IPS DF 6.9 (cell line): ENCODE measurements around the gene AJAP1.
"Not testable (repeated sequence)": the region's sequence is repeated elsewhere in the genome, so short reads cannot be mapped to it uniquely, and the experiment has no call there.

ENCODE experiments used
- DNase-seq: peaks from one replicate; pipeline ENCODE4 v3.0.0-alpha.2; 2013; ENCODE audit warnings: low read depth, low spot score
- H3K27ac ChIP-seq: one replicate; pipeline ENCODE4 v1.5.1; 2013; ENCODE audit warnings: low read length, control low read depth
- H3K27me3 ChIP-seq: 2 replicates; pipeline ENCODE4 v1.6.1; 2013; ENCODE audit warnings: mild to moderate bottlenecking, low read length; ENCODE audit not compliant: control insufficient read depth, insufficient read depth
- H3K36me3 ChIP-seq: 2 replicates; pipeline ENCODE4 v1.6.1; 2013; ENCODE audit warnings: low read length; ENCODE audit not compliant: control insufficient read depth, insufficient read depth
- H3K4me1 ChIP-seq: 2 replicates; pipeline ENCODE4 v1.6.1; 2013; ENCODE audit warnings: low read length; ENCODE audit not compliant: control insufficient read depth, insufficient read depth
- H3K4me3 ChIP-seq: 2 replicates; pipeline ENCODE4 v1.5.1; 2013; ENCODE audit warnings: mild to moderate bottlenecking, low read length
- H3K9me3 ChIP-seq: 2 replicates; pipeline ENCODE4 v1.6.1; 2013; ENCODE audit warnings: low read length, inconsistent platforms; ENCODE audit not compliant: control insufficient read depth, insufficient read depth
- WGBS: extraction: QIAGEN DNeasy Blood & Tissue Kit; methylation state at CpG from one replicate; pipeline ENCODE4 v1.1.7; 2013; ENCODE audit warnings: mixed read lengths, missing lambda C conversion rate; ENCODE audit not compliant: insufficient read length, insufficient coverage; 5-methylcytosine and 5-hydroxymethylcytosine counted together

AJAP1 gene

GRCh38 chr1:4657960-4658541 lies 3.6 kb downstream of the AJAP1 start:
- no CpG with 5 or more reads among the region's 24 CpGs for WGBS
- H3K27me3 ChIP-seq: peaks cover 16% of the 10 kb centered on the region
- H3K9me3 ChIP-seq: peaks cover 1% of the 10 kb centered on the region
- no peak overlapping the region for H3K4me3 ChIP-seq
- no peak overlapping the region for H3K27ac ChIP-seq
- peaks cover 2% of the 10 kb centered on the region; the same call in 1 of the 2 replicates for H3K4me1 ChIP-seq
- no peak for DNase-seq
- H3K36me3 ChIP-seq: no peaks in the 10 kb centered on the region

GRCh38 chr1:4658643-4659628 lies 4.5 kb downstream of the AJAP1 start:
- WGBS: no CpG with 5 or more reads among the region's 16 CpGs
- no peak for DNase-seq
- H3K36me3 ChIP-seq: no peaks in the 10 kb centered on the region
- peaks cover 2% of the 10 kb centered on the region; the same call in 1 of the 2 replicates for H3K4me1 ChIP-seq
- H3K9me3 ChIP-seq: peaks cover 3% of the 10 kb centered on the region
- peaks cover 10% of the 10 kb centered on the region for H3K27me3 ChIP-seq
- H3K27ac ChIP-seq: no peak overlapping the region
- no peak overlapping the region for H3K4me3 ChIP-seq

GRCh38 chr1:4660917-4661594 lies 6.6 kb downstream of the AJAP1 start:
- peaks cover 2% of the 10 kb centered on the region; the same call in 1 of the 2 replicates for H3K4me1 ChIP-seq
- WGBS: no CpG with 5 or more reads among the region's 4 CpGs
- H3K27ac ChIP-seq: no peak overlapping the region
- no peak overlapping the region for H3K4me3 ChIP-seq
- H3K9me3 ChIP-seq: peaks cover 3% of the 10 kb centered on the region
- H3K27me3 ChIP-seq: peaks cover 7% of the 10 kb centered on the region
- no peaks in the 10 kb centered on the region for H3K36me3 ChIP-seq
- DNase-seq: no peak

GRCh38 chr1:4661595-4661917 lies 7.1 kb downstream of the AJAP1 start:
- Histone ChIP-seq H3K4me1 (peaks cover 2% of the 10 kb centered on the region; the same call in 1 of the 2 replicates), H3K27ac (no peak overlapping the region), H3K36me3 (no peaks in the 10 kb centered on the region), H3K9me3 (peaks cover 3% of the 10 kb centered on the region), H3K27me3 (peaks cover 4% of the 10 kb centered on the region), H3K4me3 (no peak overlapping the region)
- WGBS: no CpG with 5 or more reads among the region's 2 CpGs
- no peak for DNase-seq

- WGBS: no CpG with 5 or more reads among the region's 13 CpGs
- Histone ChIP-seq H3K9me3 (peaks cover 3% of the 10 kb centered on the region), H3K27me3 (peaks cover 2% of the 10 kb centered on the region), H3K27ac (no peak overlapping the region), H3K4me3 (no peak overlapping the region), H3K36me3 (no peaks in the 10 kb centered on the region), H3K4me1 (peaks cover 2% of the 10 kb centered on the region; the same call in 1 of the 2 replicates)
- no peak for DNase-seq
These were observed 7.8 kb downstream of the AJAP1 start for GRCh38 chr1:4662168-4662567.

- H3K36me3 ChIP-seq: no peaks in the 10 kb centered on the region
- H3K4me1 ChIP-seq: peaks cover 2% of the 10 kb centered on the region; the same call in 1 of the 2 replicates
- H3K27me3 ChIP-seq: peaks cover 2% of the 10 kb centered on the region; the same call in 1 of the 2 replicates
- no CpG with 5 or more reads among the region's 7 CpGs for WGBS
- DNase-seq: no peak
- no peak overlapping the region for H3K4me3 ChIP-seq
- H3K27ac ChIP-seq: no peak overlapping the region
- H3K9me3 ChIP-seq: peaks cover 3% of the 10 kb centered on the region
These were observed 8.3 kb downstream of the AJAP1 start for GRCh38 chr1:4662723-4663122.

GRCh38 chr1:4664095-4664494 lies 9.7 kb downstream of the AJAP1 start:
- DNase-seq: no peak
- no CpG with 5 or more reads among the region's 5 CpGs for WGBS

GRCh38 chr1:4664606-4665005 lies 10.2 kb downstream of the AJAP1 start:
- DNase-seq: no peak
- H3K27me3 ChIP-seq: no peaks in the 10 kb centered on the region

More at GRCh38 chr1:4664095-4664494, 9.7 kb downstream of the AJAP1 start:
- H3K36me3 ChIP-seq: no peaks in the 10 kb centered on the region
- no peak overlapping the region for H3K27ac ChIP-seq
- peaks cover 3% of the 10 kb centered on the region for H3K9me3 ChIP-seq
- no peak overlapping the region for H3K4me3 ChIP-seq
- no peaks in the 10 kb centered on the region for H3K27me3 ChIP-seq
- H3K4me1 ChIP-seq: no peaks in the 10 kb centered on the region

GRCh38 chr1:4665456-4665855 lies 11.0 kb downstream of the AJAP1 start:
- no peak overlapping the region for H3K4me3 ChIP-seq
- peaks cover 3% of the 10 kb centered on the region for H3K9me3 ChIP-seq
- no peaks in the 10 kb centered on the region for H3K36me3 ChIP-seq
- H3K27me3 ChIP-seq: no peaks in the 10 kb centered on the region
- no CpG with 5 or more reads among the region's 9 CpGs for WGBS
- H3K27ac ChIP-seq: no peak overlapping the region
- no peaks in the 10 kb centered on the region for H3K4me1 ChIP-seq
- DNase-seq: no peak

More at GRCh38 chr1:4664606-4665005, 10.2 kb downstream of the AJAP1 start:
- Histone ChIP-seq H3K4me3 (no peak overlapping the region), H3K36me3 (no peaks in the 10 kb centered on the region), H3K4me1 (no peaks in the 10 kb centered on the region), H3K27ac (no peak overlapping the region), H3K9me3 (peaks cover 3% of the 10 kb centered on the region)
- no CpG with 5 or more reads among the region's 8 CpGs for WGBS

- WGBS: no CpG with 5 or more reads among the region's 19 CpGs
- H3K9me3 ChIP-seq, DNase-seq, H3K4me3 ChIP-seq, H3K36me3 ChIP-seq, H3K27ac ChIP-seq, H3K27me3 ChIP-seq, H3K4me1 ChIP-seq: not testable (repeated sequence)
These were observed 12.3 kb downstream of the AJAP1 start for GRCh38 chr1:4666683-4667082.
